NCI-H446 (cell line): ENCODE data around the gene SERPINA10.
"Not testable (repeated sequence)": the region's sequence is repeated elsewhere in the genome, so short reads cannot be mapped to it uniquely, and the experiment has no call there.

ENCODE experiments used
- DNase-seq, 2 experiments: peaks; one replicate each; lab custom pipeline; 2025; lab: John Stamatoyannopoulos, UW

Gene SERPINA10

DNA sequence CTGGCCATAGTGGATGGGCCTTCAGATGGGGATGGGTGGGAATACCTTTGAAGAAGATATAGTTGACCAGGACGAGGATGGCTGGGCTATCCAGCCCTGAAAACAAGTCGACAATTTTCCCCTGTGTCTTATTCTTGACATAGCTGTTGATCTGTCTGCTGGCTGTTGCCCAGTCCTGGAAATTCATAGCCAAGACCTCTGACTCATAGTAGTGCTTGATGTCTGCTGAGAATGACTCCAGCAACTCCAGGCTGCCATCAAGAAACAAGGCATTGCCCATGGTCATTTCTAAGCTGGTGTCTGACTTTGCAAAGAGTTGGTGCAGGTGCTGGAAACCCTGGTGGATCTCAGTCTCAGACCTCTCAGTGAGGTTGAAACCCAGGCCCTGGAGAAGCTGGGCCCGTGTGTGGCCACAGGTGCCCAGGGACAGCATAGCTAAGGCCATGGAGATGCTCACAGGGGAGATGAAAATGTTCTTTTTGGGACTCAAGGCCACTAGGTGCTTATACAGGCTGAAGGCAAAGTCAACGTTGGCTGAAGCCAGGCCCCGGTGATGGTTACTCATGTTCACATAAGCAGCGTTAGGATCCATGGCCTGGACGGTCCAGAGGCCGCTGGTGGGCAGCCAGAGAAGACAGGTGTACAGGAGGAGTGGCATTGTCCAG lies 21.1 kb upstream of the SERPINA10 start:
- DNase-seq = no peak

DNA sequence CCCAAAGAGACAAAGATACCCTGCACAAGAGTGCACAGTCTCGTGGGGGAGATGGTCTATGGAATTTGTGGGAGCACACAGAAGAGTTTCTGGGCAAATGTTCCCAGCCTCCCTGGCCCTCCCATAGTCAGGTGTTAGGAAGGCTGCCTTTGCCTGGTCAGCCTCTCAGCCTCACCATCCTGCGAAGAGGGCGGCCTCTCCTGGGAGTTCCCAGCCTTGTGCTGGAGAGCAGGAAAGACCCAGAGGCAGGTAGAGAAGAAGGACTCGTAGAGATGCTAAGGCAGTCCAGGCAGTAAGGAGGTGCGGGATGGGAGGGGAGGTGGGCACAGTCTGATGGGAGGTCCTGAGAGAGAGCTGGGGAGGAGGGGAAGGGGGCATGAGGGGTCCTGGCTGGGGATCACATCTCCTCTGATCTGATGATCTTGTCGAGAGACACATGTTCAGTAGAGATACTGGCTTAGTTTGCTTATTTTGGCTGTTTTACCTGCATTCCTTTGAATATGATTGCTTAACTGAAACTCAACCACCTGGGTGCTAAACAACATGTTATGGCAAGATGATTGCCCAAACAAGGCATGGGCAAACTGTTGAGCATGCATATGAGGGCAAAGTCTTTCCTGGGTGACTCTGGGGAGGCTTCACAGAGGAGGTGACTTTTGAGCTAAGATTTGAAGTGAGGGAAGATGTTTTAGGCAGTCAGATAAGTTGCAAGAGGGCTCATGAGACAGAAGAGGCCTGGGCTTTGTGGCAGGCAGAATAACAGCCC lies 19.6 kb upstream of the SERPINA10 start:
- DNase-seq = no peak

DNA sequence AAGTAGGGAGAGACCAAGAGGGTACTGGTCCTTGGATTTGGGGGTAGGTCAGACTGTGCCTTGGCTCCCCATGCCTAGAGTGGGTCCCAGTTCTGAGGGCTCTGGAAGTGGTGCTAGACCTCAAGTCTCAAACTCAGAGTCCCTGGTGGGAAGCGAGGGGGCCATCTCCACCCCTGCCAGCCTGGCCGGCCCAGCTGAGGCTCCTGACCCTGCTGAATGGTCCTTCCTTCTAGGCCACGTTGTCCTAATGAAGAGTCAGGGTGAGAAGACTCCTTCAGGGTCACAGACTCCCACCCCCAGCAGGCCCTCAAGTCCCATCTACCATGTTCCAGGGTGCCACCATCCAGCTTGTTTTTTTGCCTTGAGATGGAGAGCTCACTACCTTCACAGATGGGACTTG lies 17.2 kb upstream of the SERPINA10 start:
- DNase-seq = no peak

DNA sequence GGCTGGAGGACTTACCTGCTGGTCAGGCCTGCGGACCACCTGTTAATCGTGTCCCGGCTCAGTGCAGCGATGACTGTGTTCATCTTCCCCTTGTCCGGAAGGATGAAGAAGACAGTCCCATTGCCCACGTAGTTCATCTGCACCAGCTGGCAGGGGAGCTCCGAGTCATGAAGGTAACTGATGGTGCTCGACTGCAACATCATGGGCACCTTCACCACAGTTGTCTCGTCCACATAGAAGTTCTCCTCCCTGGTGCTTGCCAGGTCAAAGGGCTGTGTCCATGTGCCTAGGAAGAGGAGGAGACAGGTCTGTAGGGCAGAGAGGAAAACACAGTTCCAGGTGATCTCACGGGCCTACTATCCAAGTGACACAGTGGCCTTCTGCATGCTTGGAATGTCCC lies 16.7 kb upstream of the SERPINA10 start:
- DNase-seq = no peak

DNA sequence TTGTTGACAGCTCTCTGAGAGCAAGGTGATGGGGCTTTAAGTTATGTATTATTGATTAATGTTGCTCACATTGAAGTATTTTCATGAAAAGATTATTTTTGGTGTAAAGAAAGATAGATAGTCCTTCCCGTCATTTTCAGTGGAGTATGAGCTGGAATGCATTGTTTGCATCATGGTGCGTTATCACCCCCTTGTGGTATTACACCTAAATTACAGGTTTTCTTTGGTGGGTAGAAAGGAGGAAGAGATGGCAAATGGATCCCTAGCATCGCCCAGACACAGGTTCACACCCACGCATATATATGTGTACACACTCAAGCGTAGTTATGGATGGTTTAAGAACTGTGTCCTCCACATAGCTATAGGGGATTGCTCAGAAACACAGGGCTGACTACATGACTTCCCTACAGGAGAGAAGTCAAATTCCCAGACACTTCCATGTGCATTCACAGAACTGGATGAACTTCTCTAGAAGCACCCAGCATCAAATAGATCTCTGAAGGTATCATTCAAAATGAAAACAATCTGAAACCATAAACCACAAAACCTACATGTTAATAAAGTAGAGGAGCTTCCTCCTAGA lies 14.4 kb upstream of the SERPINA10 start:
- DNase-seq = no peak

DNA sequence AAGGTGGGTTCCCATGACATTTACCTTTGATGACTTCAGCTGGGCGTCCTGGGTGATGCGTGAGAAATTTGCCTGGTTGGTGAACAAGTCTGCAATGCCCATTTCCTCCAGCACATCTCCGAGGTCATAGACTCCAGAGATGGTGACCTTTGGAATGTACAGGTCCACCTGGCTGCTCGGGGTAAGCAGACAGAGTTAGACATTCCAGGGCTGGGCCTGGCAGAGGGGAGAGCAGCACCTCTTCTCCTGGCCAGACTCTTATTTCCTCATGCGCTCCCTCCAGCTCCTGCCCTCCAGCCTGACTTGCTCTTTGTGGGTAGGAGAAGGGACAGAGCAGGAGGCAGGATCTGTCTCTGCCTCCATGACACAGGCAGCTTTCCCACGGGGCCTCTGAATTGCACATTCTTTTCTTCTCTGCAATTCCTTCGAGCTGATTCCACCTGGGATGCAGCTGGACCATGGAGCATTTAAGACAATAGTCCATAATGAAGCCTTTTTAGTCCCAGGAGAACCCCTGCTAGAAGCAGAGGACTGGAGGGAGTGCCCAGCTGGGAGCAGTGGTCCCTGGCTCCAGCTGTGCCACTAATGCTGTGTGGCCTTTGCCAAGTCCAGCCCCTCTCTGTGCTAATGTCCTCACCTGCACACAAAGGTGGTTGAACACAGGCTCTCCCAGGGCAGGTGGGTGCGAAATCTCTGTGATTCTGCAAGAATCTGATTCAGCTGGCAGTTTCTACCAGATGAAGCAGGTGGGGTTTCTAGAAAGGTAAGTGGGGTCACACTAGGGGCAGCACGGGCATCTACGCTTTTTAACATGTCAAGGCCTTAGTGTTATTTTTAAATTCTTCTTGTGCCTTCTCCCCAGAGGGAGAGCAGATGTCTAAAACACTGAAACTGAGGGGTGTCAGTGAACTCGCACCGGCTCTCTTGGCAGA lies 13.2 kb upstream of the SERPINA10 start:
- DNase-seq = no peak

- no peak for DNase-seq
Observed at GRCh38 chr14:94305620-94306019, 12.6 kb upstream of the SERPINA10 start.

DNA sequence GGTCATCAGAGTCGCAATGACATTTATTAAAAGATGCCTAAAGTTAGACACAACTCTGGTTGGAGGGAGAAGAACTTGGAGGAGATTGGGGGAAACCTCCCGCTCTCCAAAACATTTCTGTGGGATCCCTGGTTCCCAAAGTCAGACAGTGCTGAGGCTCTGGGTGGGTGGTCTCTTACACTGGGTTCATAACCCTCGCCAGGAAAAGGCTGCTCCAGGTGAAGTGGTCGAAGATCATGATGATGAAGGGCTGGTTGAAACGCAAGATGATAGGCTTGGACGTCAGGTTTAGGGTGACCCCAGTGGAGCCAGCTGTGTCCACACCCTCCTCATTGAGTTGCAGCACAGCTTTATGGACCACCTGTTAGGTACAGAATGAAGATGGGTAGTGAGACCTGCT lies 11.2 kb upstream of the SERPINA10 start:
- DNase-seq = no peak

DNA sequence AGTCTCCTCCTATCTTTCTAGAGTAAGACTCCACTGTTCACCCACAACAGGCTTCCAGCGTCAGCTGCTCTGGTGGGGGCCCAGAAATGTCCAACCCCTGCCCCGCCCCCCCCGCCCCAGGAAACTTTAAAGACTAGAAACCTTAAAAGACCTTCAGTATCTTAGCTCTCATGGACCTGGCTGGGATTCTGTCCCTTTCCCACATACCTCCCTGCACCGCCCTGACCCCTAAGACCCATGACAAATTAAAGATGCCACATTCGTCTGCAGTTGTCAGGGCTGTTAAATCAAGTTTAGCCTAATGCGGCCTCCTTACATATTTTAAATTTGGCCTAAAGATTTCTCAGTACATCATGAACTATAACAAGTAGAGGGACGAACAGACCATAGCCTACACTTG lies 10.0 kb upstream of the SERPINA10 start:
- DNase-seq = no peak

- DNase-seq = no peak
Observed at GRCh38 chr14:94298130-94298529, 5.1 kb upstream of the SERPINA10 start.

- DNase-seq = not testable (repeated sequence)
Observed at GRCh38 chr14:94296181-94296545, 3.1 kb upstream of the SERPINA10 start.

- no peak for DNase-seq
Observed at GRCh38 chr14:94295360-94296180, 2.5 kb upstream of the SERPINA10 start.

- no peak for DNase-seq
Observed at GRCh38 chr14:94293578-94293924, 483 bp upstream of the SERPINA10 start.

DNA sequence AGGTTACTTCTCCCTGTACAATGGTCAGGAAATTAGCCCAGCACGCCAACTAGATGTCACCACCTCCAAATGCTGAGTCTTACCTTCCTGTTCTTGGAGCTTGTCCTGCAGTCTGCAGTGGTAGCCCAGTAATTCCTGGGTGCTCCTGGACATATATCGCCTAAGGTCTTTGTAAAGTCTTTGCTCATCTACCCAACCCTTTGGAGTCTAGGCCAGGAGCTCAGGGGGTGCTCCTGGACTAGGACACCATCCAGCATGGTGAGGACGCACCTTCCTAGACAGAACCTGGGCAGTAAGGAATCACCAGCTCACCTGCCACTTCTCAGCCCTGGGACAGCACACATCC lies 569 bp downstream of the SERPINA10 start:
- no peak for DNase-seq

DNA sequence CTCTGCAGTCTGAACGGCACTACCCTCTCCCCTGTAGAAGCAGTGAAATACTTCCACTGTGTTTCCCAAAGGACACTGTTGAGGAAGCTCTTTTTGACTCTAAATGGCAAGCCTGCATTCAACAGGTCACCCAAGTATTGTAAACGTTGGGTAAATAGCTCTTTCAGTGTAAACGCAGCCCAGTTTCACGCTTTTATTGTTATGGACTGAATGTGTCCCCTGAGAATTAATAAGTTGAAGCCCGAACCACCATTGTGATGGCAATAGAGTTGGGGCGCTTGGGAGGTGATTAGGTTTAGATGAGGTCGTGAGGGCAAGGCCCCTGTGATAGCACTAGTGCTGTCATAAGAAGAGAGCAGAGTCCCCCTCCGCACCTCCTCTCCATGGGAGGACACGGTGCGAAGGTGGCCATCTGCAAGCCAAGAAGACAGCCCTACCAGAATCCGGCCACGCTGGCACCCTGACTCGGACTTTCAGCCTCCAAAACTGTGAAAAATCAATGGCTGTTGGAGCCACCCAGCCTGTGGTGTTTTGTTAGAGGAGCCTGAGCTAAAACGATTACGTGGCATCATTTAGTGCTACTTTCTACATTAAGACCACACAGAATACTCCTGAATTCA lies 1.1 kb downstream of the SERPINA10 start:
- DNase-seq = no peak

DNA sequence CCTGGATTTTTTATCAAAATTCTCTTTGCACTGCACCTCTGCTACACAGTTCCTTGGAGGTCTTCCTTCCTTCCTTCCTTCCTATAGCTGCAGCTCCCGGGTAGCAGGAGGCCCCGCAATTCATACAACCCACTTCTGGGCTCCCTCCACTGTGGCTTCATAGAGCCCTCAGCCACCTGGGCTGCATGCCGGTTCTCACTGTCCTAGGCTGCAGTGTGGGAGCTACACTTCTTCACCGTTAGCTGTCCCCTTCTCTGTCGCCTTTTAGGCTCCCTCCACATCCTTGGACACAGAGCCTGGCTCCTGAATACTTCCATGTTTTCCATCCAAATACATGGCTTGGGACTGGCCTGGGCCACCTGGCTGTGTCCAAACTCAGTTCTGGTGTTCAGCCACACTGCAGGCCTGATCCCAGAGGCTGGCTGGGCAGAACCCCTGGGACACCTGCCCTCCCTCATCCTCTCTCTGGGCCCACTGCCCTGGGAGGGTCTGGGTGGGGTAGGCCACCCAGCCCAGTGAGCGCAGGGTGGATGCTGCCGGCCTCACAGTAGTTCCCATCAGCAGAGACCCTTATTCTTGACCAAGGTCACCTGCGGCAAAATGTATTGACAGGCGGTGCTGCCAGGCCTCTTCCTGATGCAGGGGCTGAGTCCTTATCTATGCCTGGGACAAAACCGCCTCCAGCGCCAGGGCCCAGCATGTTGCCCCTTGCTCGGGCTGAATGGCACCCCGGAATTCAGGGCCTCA lies 1.7 kb downstream of the SERPINA10 start:
- DNase-seq = no peak

- DNase-seq = peak in 1 of 2 experiments; percentile 5
Observed at GRCh38 chr14:94290197-94290596, 2.9 kb downstream of the SERPINA10 start.

DNA sequence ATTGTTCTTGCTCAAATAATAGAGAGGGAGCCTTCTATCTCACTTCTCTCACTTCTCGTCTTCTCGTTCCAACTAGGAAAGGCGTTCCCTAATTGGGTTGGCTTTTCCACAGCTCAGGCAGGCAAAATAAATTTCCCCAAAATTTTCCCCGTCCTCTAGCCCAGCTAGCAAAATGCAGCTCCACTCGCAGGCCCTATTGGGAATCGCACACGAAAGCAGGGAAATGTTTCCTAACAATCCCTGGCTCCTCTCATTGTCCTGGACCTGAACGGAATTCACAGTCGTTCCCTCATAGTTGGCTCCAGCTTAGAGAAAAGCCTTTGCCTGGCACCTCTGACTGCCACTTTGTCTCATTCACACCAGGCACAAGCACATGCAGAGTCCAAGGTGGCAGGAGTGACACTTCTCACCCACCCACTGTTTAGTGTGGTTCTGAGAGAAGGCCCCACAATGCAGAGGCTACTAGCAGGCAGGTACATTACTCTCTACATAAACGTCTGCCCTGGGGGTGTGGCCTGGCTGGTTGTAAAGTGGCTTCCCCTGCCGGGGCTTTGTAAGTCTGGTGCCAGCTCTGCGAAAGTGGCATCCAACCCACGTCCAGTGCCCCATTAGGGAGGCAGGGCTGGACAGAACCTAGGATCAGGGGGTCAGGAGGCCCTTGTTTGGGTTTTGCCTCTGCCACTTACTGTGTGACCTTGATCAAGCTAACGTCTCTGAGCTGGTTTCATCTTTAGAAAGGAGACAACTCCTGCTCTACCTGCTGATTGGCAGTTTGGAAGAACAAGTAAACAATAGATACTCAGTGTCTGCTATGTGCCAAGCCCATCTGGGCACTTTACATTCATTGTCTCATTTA lies 4.2 kb downstream of the SERPINA10 start:
- no peak for DNase-seq

DNA sequence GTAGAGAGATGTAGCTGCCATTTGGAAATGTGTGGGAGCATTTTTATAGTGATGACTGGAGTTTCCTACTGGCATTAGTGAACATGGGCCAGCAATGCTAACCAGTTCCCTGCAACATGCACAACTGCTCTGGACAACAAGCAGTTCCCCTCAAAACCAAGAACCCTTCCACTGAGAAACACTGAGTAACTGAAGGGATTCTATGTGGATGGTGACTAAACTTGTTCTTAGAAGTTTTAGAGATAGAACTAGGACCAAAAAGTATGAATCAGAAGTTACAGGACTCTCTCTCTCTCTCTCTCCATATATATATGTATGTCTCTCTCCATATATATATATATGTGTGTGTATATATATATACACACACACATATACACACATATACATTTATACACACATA lies 7.9 kb downstream of the SERPINA10 start:
- DNase-seq = no peak

DNA sequence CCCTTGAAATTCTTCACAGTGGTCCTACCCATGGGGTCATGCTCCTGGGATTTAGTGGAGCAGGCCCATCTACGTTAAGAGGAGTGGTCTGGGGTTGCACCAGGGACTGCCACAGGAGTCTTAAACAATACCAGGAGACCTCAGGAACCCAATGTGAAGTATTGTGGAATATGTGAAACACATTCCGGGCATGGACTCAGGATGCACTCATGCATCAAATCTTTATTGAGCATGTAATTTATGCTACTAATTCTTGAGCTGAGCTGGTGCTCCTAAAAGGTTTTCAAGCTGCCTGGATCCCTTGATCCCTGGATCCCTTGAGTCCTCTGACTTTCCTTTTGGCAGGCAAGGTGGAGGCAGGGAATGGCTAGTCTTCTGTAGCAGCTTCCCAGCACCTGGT lies 8.8 kb downstream of the SERPINA10 start:
- DNase-seq = no peak
